HepG2 (cell line): Measurements from ENCODE around the gene ZKSCAN3. TPM values are rescaled to one million over a fixed set of nuclear protein-coding genes. Genes with fewer than 3 reads are reported as not detected.

ENCODE experiments used
- ATAC-seq: fragments of 200-7000 bp; cut with Tn5 transposase; 3 replicates; pipeline ENCODE4 v1.9.1; 2020; ENCODE audit warnings: mild to moderate bottlenecking, moderate library complexity
- BruUV-seq: library from RNA; stranded (reverse); fragments of 400-500 nt; replicated peaks from 2 replicates; lab custom pipeline; 2021; lab: Mats Ljungman, UMichigan
- CTCF ChIA-PET: fragments of 300-600 bp; formaldehyde crosslinking; extraction: SDS; loops from one replicate; lab custom pipeline; 2021; ENCODE audit warnings: low total read pairs, inconsistent platforms, low intra/inter-chr PET ratio; lab: Yijun Ruan, JAX
- POLR2A ChIA-PET: fragments of 350-600 bp; sonication (Branson Sonifier 250); formaldehyde crosslinking; loops from one replicate; lab custom pipeline; 2020; ENCODE audit warnings: antibody characterized with exemption, inconsistent platforms; lab: Yijun Ruan, JAX
- DNase-seq: peaks from one replicate; pipeline ENCODE4 v3.0.0-alpha.2; 2015; ENCODE audit warnings: low spot score
- FAIRE-seq: peaks from 3 replicates; lab custom pipeline; 2011; peaks lifted over from hg19 to GRCh38; lab: Jason Lieb, UNC
- H2AFZ ChIP-seq: one replicate; pipeline ENCODE4 v1.6.1; 2011; ENCODE audit warnings: low read length, inconsistent platforms
- H3K27ac ChIP-seq: fragments of 300-600 bp; 3 replicates; pipeline ENCODE4 v1.8.0; 2011; ENCODE audit warnings: mixed run types, mild to moderate bottlenecking, mixed read lengths, low read length, inconsistent platforms; ENCODE audit not compliant: insufficient read depth; ENCODE audit errors: extremely low read length
- H3K27me3 ChIP-seq, 2 experiments: fragments of 200-600 bp in 1 of 2; 2 replicates in 1 of 2; 3 replicates in 1 of 2; pipeline versions ENCODE4 v1.6.0 to v1.8.0; 2011; ENCODE audit warnings: low read length in 2 of 2, mild to moderate bottlenecking in 2 of 2, moderate library complexity in 2 of 2, inconsistent platforms in 1 of 2; ENCODE audit not compliant: insufficient read depth in 2 of 2, control insufficient read depth in 1 of 2
- H3K36me3 ChIP-seq, 2 experiments: fragments of 200-600 bp in 1 of 2; replicated peaks in 1 of 2; 2 replicates in 1 of 2; 3 replicates in 1 of 2; pipeline versions ENCODE4 v1.5.1 to v1.8.0; 2011; ENCODE audit warnings: low read length in 2 of 2, inconsistent platforms in 1 of 2; ENCODE audit not compliant: insufficient read depth in 2 of 2, control insufficient read depth in 1 of 2
- H3K4me1 ChIP-seq: 2 replicates; pipeline ENCODE4 v1.5.1; 2012; ENCODE audit warnings: low read length, inconsistent platforms; ENCODE audit not compliant: insufficient read depth
- H3K4me2 ChIP-seq: 2 replicates; pipeline ENCODE4 v1.6.0; 2011; ENCODE audit warnings: low read depth, low read length, inconsistent platforms
- H3K4me3 ChIP-seq, 3 experiments: fragments of 200-600 bp in 1 of 3; sonication (generic), shearing (Covaris generic) in 1 of 3; replicated peaks in 1 of 3; 2 replicates each; pipeline ENCODE4 v1.5.1; 2011 to 2016; ENCODE audit warnings: low read length in 3 of 3, inconsistent platforms in 2 of 3, low read depth in 2 of 3, mild to moderate bottlenecking in 2 of 3, control low read depth in 1 of 3, mixed read lengths in 1 of 3; ENCODE audit not compliant: insufficient read depth in 1 of 3
- H3K79me2 ChIP-seq: one replicate; pipeline ENCODE4 v1.6.1; 2011; ENCODE audit warnings: low read length, inconsistent platforms; ENCODE audit not compliant: insufficient read depth
- H3K9ac ChIP-seq: 2 replicates; pipeline ENCODE4 v1.6.0; 2011; ENCODE audit warnings: mild to moderate bottlenecking, low read depth, low read length, inconsistent platforms; ENCODE audit not compliant: insufficient read depth
- H3K9me3 ChIP-seq: 2 replicates; pipeline ENCODE4 v1.5.1; 2012; ENCODE audit warnings: mild to moderate bottlenecking, low read length
- H4K20me1 ChIP-seq: 2 replicates; pipeline ENCODE4 v1.6.0; 2011; ENCODE audit warnings: inconsistent platforms, mild to moderate bottlenecking, low read length, moderate library complexity; ENCODE audit not compliant: insufficient read depth
- HBP1 ChIP-seq: IDR thresholded peaks from 2 replicates; pipeline ENCODE4 v1.6.1; 2016; ENCODE audit warnings: low read depth, control low read depth
- MLX ChIP-seq: IDR thresholded peaks from 2 replicates; pipeline ENCODE4 v1.6.1; 2016
- ZNF24 ChIP-seq: fragments of 450-650 bp; IDR thresholded peaks from 2 replicates; pipeline ENCODE4 v1.6.1; 2017; ENCODE audit warnings: antibody characterized with exemption, mild to moderate bottlenecking
- ZNF549 ChIP-seq: sonication (generic); formaldehyde crosslinking; IDR thresholded peaks from 2 replicates; pipeline ENCODE4 v1.5.0; 2020; ENCODE audit warnings: missing genetic modification reagents
- WGBS: methylation state at CpG from one replicate; pipeline ENCODE4 v1.1.6; 2017; ENCODE audit warnings: low lambda C conversion rate; 5-methylcytosine and 5-hydroxymethylcytosine counted together
- in situ Hi-C: cut with HindIII; loops from 2 replicates; pipeline ENCODE4 v1.10.0; 2017; ENCODE audit warnings: low pct_unique_long_range_greater_than_20kb; ENCODE audit not compliant: extremely low pct_ligation_motif_present
- intact Hi-C: fragments of 100-400 bp; cut with micrococcal nuclease; formaldehyde crosslinking; loops from one replicate; pipeline ENCODE4 v1.10.0; 2022; ENCODE audit not compliant: unreplicated experiment
- polyA plus RNA-seq, 8 experiments: library from polyadenylated mRNA; depleted of rRNA in 3 of 8; stranded (reverse) in 7 of 8; unstranded in 1 of 8; fragments of >200 nt; fragmentation: Illumina TruSeq in 4 of 8; extraction: Trizol in 4 of 8; gene quantifications; 2 replicates each; pipeline versions ENCODE4 v1.2.1 to v1.2.3, GENCODE V29; 2011 to 2016; ENCODE audit warnings: low read depth in 4 of 8, missing spikeins in 1 of 8, mixed read lengths in 1 of 8; ENCODE audit not compliant: insufficient read depth in 1 of 8
- total RNA-seq, 5 experiments: library from RNA; depleted of rRNA; stranded (reverse); fragments of >200 nt; fragmentation: Illumina TruSeq; extraction: Trizol; gene quantifications; 2 replicates each; pipeline ENCODE4 v1.2.3, GENCODE V29; 2016; ENCODE audit warnings: low read depth in 1 of 5
- TF ChIP-seq, protein P1 (sequence below): sonication (generic); formaldehyde crosslinking; IDR thresholded peaks from 2 replicates; pipeline ENCODE4 v1.8.1; 2023; ENCODE audit warnings: mild to moderate bottlenecking, missing genetic modification reagents
- TF ChIP-seq, protein P2 (sequence below): fragments of 450-650 bp; IDR thresholded peaks from 2 replicates; pipeline ENCODE4 v1.6.1; 2016

The ZKSCAN3 gene
- total and polyA plus RNA-seq, 2 of the 13 experiments (the other 11 are each of a cell fraction or from before 2014, with no cell fraction given): 3.3 to 7.4 TPM

DNA sequence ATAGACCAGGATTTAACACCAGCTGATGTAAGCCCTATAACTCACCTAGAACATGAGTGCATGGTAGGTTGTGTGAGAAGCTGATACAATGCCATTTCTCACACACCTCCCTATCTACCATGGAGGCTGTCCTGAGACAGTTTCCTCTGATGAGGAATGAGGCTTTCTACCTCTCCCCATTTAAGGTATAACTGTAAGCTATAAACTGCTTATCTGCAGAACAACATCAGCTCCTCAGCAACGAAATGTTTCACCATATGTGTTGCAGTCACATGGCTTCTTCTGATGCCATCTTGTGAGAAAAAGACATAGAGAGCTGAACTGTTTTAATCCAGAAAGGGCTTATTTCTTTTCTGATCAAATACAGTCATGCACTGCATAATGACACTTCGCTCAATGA lies 20.7 kb downstream of the ZKSCAN3 start (continued):
- TF ChIP-seq MLX (CRISPR knock-in tag) (no peak), ZNF549 (no peak), HBP1 (CRISPR knock-in tag) (no peak)
- TF ChIP-seq, protein P1, sequence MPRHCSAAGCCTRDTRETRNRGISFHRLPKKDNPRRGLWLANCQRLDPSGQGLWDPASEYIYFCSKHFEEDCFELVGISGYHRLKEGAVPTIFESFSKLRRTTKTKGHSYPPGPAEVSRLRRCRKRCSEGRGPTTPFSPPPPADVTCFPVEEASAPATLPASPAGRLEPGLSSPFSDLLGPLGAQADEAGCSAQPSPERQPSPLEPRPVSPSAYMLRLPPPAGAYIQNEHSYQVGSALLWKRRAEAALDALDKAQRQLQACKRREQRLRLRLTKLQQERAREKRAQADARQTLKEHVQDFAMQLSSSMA (CRISPR knock-in tag): no peak

DNA sequence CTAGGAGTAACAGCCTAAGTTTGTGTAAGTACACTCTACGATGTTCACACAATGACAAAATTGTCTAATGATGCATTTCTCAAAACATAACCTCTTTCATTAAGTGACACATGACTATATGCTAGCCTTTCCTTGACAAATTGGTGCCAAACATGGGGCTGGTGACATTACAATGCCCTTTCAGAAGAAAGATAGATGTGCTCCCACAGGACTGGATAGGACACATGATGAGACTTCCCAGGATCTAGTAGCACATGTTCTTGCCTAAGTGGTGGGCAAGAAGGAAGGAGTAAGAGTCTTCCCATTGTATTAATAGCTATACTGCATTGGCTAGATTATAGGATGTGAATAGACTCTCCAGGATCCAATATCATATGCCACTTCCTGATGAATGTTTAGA lies 21.5 kb downstream of the ZKSCAN3 start:
- H3K79me2 ChIP-seq: no peaks in the 10 kb centered on the region
- H3K9ac ChIP-seq: no peak overlapping the region
- H3K36me3 ChIP-seq: no peaks in the 10 kb centered on the region; a peak in 1 of 5 replicates
- BruUV-seq: no TSS peak
- H2AFZ ChIP-seq: no peak overlapping the region
- no peak for ATAC-seq
- DNase-seq: no peak
- ChIA-PET CTCF (no interaction called here), POLR2A (interaction anchor here (1.7 kb wide), 1 partner anchor 12 kb away, joined by 6 read pairs; no protein-coding TSS in a partner anchor)
- no peak for FAIRE-seq
- in situ Hi-C loops: no loop called here
- H3K4me3 ChIP-seq: no peak overlapping the region
- no peaks in the 10 kb centered on the region for H3K27me3 ChIP-seq
- intact Hi-C loops: no loop called here
- no peaks in the 10 kb centered on the region for H4K20me1 ChIP-seq
- H3K9me3 ChIP-seq: no peaks in the 10 kb centered on the region
- H3K4me2 ChIP-seq: no peak overlapping the region
- TF ChIP-seq, protein P2, sequence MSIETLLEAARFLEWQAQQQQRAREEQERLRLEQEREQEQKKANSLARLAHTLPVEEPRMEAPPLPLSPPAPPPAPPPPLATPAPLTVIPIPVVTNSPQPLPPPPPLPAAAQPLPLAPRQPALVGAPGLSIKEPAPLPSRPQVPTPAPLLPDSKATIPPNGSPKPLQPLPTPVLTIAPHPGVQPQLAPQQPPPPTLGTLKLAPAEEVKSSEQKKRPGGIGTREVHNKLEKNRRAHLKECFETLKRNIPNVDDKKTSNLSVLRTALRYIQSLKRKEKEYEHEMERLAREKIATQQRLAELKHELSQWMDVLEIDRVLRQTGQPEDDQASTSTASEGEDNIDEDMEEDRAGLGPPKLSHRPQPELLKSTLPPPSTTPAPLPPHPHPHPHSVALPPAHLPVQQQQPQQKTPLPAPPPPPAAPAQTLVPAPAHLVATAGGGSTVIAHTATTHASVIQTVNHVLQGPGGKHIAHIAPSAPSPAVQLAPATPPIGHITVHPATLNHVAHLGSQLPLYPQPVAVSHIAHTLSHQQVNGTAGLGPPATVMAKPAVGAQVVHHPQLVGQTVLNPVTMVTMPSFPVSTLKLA: peak; percentile 55; the same call in 1 of the 2 replicates
- no peak for TF ChIP-seq ZNF24
- H3K4me1 ChIP-seq: no peaks in the 10 kb centered on the region
- no peak overlapping the region for H3K27ac ChIP-seq
- WGBS: 90% methylated on average over 1 of the region's 1 CpG
